Pancreas (tissue), 10 donors: ENCODE data around the gene SUSD5. TPM values are rescaled to one million over a fixed set of nuclear protein-coding genes. Genes with fewer than 3 reads are reported as not detected.
"Not testable (repeated sequence)": the region's sequence is repeated elsewhere in the genome, so short reads cannot be mapped to it uniquely, and the experiment has no call there.

Experiments used
- ATAC-seq, 4 donors: fragments of 200-7000 bp; cut with Tn5 transposase; one replicate each; pipeline versions ENCODE4 v1.8.0 to v1.9.1; 2020; ENCODE audit warnings: mild to moderate bottlenecking in 4 of 4, moderate library complexity in 4 of 4
- DNase-seq, 6 donors: peaks; one replicate each; pipeline ENCODE4 v3.0.0-alpha.2; 2020
- FAIRE-seq: peaks from 2 replicates; lab custom pipeline; 2012; peaks lifted over from hg19 to GRCh38; lab: Jason Lieb, UNC
- H3K27ac ChIP-seq, 4 donors: fragments of 200-600 bp; sonication (generic); 1 replicate in 3 of 4; 2 replicates in 1 of 4; pipeline versions ENCODE4 v1.5.0 to v1.8.0; 2020
- H3K27me3 ChIP-seq, 4 donors: fragments of 200-600 bp; one replicate each; pipeline ENCODE4 v1.8.0; 2021
- H3K36me3 ChIP-seq, 3 donors: fragments of 200-600 bp; sonication (generic) in 1 of 3; one replicate each; pipeline versions ENCODE4 v1.5.0 to v1.8.0; 2020 to 2021
- H3K4me1 ChIP-seq, 3 donors: fragments of 200-600 bp; one replicate each; pipeline ENCODE4 v1.8.0; 2021
- H3K4me3 ChIP-seq, 4 donors: fragments of 200-600 bp; sonication (generic) in 2 of 4; one replicate each; pipeline versions ENCODE4 v1.5.0 to v1.8.0; 2020 to 2021
- H3K9me3 ChIP-seq, 4 donors: fragments of 200-600 bp; one replicate each; pipeline ENCODE4 v1.8.0; 2021
- CTCF ChIP-seq, 4 donors: fragments of 200-600 bp; sonication (generic) in 3 of 4; IDR thresholded peaks; one replicate each; pipeline versions ENCODE4 v1.5.0 to v1.8.0; 2021; ENCODE audit warnings: antibody characterized with exemption in 4 of 4
- WGBS, 2 donors: extraction: QIAGEN DNeasy Blood & Tissue Kit; methylation state at CpG; one replicate each; pipeline ENCODE4 v1.1.7; 2013; 5-methylcytosine and 5-hydroxymethylcytosine counted together
- intact Hi-C, 3 donors: fragments of 100-400 bp; cut with DNase I; formaldehyde crosslinking; loops; one replicate each; pipeline versions ENCODE4 v1.11.1 to v1.14.2; 2022
- polyA plus RNA-seq, 2 donors: library from polyadenylated mRNA; stranded (reverse); fragments of 200-250 nt; gene quantifications; one replicate each; pipeline ENCODE4 v1.2.3, GENCODE V29; 2013
- total RNA-seq, 6 donors: library from RNA; stranded (reverse); fragmentation: NEBNext Ultra II Directional in 4 of 6; extraction: Animal tissue kit (Norgen Biotek cat#: 25700) in 4 of 6; gene quantifications; one replicate each; pipeline versions ENCODE4 v1.2.1 to v1.2.4, GENCODE V29; 2021 to 2023
- donor health status: healthy with polysubstance abuse.
- donor health status: DM: no; HTN: no; CAD: no; lungs with moderate emphysema.
- donor health status: DM: no; HTN: no; CAD: no.
- donor health status: control.
- donor health status: control.
- donor health status: Bipolar disorder and iron deficiency.
- donor health status: DM: yes; HTN: yes; CAD: no.
- donor health status: DM: no; HTN: no; CAD: no.
- donor health status: DM: no; HTN: no; CAD: no.
- donor health status: DM: yes; HTN: yes; CAD: no.

SUSD5 gene
- total and polyA plus RNA-seq, 8 donors, result 0.05 to 0.54 (median 0.21) TPM

- H3K4me3 ChIP-seq, result no peak overlapping the region
- intact Hi-C loops, result no loop called here
- H3K27ac ChIP-seq, result no peak overlapping the region
- no peaks in the 10 kb centered on the region for H3K27me3 ChIP-seq
- 88 to 92% methylated on average over 13 of the region's 13 CpGs for WGBS, 2 donors
- ATAC-seq (peak in 1 of 4 donors; percentile 44), DNase-seq (no peak), FAIRE-seq (no peak)
- H3K36me3 ChIP-seq, result no peaks in the 10 kb centered on the region
- no peak for TF ChIP-seq CTCF (IDR thresholded peaks at IDR 0.05)
- no peaks in the 10 kb centered on the region for H3K9me3 ChIP-seq
- no peaks in the 10 kb centered on the region for H3K4me1 ChIP-seq
Observed at GRCh38 chr3:33186524-33187367, 31.9 kb downstream of the SUSD5 start.

- TF ChIP-seq CTCF (IDR thresholded peaks at IDR 0.05), result no peak
- Histone ChIP-seq H3K4me3 (no peak overlapping the region), H3K9me3 (no peaks in the 10 kb centered on the region), H3K36me3 (no peaks in the 10 kb centered on the region), H3K27me3 (no peaks in the 10 kb centered on the region), H3K27ac (no peak overlapping the region), H3K4me1 (no peaks in the 10 kb centered on the region)
- intact Hi-C loops, result no loop called here
- FAIRE-seq (no peak), ATAC-seq (peak in 1 of 4 donors; percentile 42), DNase-seq (no peak)
- WGBS, 2 donors, result 71 to 76% methylated on average over 2 of the region's 2 CpGs
Observed at GRCh38 chr3:33184863-33185262, 33.7 kb downstream of the SUSD5 start.

GRCh38 chr3:33181641-33182040 lies 37.0 kb downstream of the SUSD5 start:
- H3K4me1 ChIP-seq, H3K4me3 ChIP-seq, DNase-seq, H3K27me3 ChIP-seq, FAIRE-seq, ATAC-seq, H3K36me3 ChIP-seq, intact Hi-C loops, H3K9me3 ChIP-seq, H3K27ac ChIP-seq: not testable (repeated sequence)
- WGBS, 2 donors, result 91 to 100% methylated on average over 1 of the region's 1 CpG

GRCh38 chr3:33181229-33181628 lies 37.4 kb downstream of the SUSD5 start:
- intact Hi-C loops, result no loop called here
- 71 to 72% methylated on average over 5 of the region's 5 CpGs for WGBS, 2 donors

GRCh38 chr3:33179132-33179531 lies 39.5 kb downstream of the SUSD5 start:
- ATAC-seq (no peak), FAIRE-seq (no peak), DNase-seq (no peak)
- Histone ChIP-seq H3K9me3 (no peaks in the 10 kb centered on the region), H3K27me3 (no peaks in the 10 kb centered on the region), H3K4me1 (no peaks in the 10 kb centered on the region), H3K36me3 (no peaks in the 10 kb centered on the region), H3K4me3 (no peak overlapping the region), H3K27ac (no peak overlapping the region)
- intact Hi-C loops, result no loop called here
- WGBS, 2 donors, result 64 to 67% methylated on average over 1 of the region's 1 CpG
- TF ChIP-seq CTCF (IDR thresholded peaks at IDR 0.05), result no peak

More at GRCh38 chr3:33181229-33181628, 37.4 kb downstream of the SUSD5 start:
- H3K9me3 ChIP-seq, result no peaks in the 10 kb centered on the region
- FAIRE-seq (no peak), DNase-seq (no peak), ATAC-seq (no peak)
- no peak overlapping the region for H3K4me3 ChIP-seq
- H3K27me3 ChIP-seq, result no peaks in the 10 kb centered on the region
- H3K27ac ChIP-seq, result no peak overlapping the region
- H3K36me3 ChIP-seq, result no peaks in the 10 kb centered on the region
- no peak for TF ChIP-seq CTCF (IDR thresholded peaks at IDR 0.05)
- no peaks in the 10 kb centered on the region for H3K4me1 ChIP-seq
